Mammary epithelial cell (primary cell): ENCODE data around the gene QKI.

Source experiments
- EZH2 ChIP-seq: IDR thresholded peaks from 2 replicates; pipeline ENCODE4 v1.6.1; 2012; ENCODE audit warnings: low read length, inconsistent platforms, borderline replicate concordance
- TF ChIP-seq, protein P1 (sequence below), 2 donors: IDR thresholded peaks in 1 of 2; conservative IDR thresholded peaks in 1 of 2; 2 replicates each; pipeline ENCODE4 v1.5.1; 2011 to 2012; ENCODE audit warnings: inconsistent platforms in 2 of 2, low read length in 2 of 2, mild to moderate bottlenecking in 2 of 2, control low read depth in 1 of 2, low read depth in 1 of 2; ENCODE audit not compliant: insufficient read depth in 1 of 2; ENCODE audit errors: extremely low read depth in 1 of 2

DNA sequence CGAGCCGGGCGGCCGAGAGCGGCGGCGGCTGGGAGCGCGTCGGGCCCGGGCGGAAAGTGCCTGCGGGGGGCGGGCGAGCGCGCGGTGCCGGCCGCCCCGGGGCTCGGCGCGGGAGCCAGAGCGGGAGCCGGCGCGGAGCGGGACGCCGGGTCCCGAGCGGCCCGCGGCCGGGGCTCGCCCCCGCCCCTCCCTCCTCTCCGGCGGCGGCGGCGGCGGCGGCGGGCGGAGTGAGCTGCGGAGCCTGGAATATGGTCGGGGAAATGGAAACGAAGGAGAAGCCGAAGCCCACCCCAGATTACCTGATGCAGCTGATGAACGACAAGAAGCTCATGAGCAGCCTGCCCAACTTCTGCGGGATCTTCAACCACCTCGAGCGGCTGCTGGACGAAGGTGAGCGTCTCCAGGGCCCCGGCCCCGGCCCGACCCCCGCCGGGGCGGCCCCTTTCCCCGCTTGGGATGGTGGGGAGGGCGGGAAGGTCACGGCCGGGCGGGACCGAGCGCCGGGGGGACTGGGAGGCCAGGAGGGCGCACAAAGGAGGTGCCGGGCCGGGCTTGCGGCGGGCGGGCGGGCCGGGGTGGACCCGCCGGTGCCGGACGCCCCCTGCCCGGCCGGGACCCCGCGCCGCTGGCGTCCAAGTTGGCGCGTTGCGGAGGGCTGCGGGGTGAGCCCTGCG is 565 bp downstream of the QKI start:
- TF ChIP-seq, protein P1, sequence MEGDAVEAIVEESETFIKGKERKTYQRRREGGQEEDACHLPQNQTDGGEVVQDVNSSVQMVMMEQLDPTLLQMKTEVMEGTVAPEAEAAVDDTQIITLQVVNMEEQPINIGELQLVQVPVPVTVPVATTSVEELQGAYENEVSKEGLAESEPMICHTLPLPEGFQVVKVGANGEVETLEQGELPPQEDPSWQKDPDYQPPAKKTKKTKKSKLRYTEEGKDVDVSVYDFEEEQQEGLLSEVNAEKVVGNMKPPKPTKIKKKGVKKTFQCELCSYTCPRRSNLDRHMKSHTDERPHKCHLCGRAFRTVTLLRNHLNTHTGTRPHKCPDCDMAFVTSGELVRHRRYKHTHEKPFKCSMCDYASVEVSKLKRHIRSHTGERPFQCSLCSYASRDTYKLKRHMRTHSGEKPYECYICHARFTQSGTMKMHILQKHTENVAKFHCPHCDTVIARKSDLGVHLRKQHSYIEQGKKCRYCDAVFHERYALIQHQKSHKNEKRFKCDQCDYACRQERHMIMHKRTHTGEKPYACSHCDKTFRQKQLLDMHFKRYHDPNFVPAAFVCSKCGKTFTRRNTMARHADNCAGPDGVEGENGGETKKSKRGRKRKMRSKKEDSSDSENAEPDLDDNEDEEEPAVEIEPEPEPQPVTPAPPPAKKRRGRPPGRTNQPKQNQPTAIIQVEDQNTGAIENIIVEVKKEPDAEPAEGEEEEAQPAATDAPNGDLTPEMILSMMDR (conservative IDR thresholded peaks at IDR 0.05 in 1 of 2, IDR thresholded peaks at IDR 0.05 in 1 of 2; ENCODE audit: extremely low read depth in 1 of 2, insufficient read depth in 1 of 2, low read depth in 1 of 2, low read length in 2 of 2) = no peak
- no peak for TF ChIP-seq EZH2
